GM19043 (cell line): ENCODE results near the gene OSBP2.

Source experiments
- ATAC-seq: cut with Tn5 transposase; IDR thresholded peaks from one replicate; pipeline ENCODE4 v1.9.1; 2021; ENCODE audit warnings: low read depth; ENCODE audit not compliant: unreplicated experiment

Gene OSBP2

DNA sequence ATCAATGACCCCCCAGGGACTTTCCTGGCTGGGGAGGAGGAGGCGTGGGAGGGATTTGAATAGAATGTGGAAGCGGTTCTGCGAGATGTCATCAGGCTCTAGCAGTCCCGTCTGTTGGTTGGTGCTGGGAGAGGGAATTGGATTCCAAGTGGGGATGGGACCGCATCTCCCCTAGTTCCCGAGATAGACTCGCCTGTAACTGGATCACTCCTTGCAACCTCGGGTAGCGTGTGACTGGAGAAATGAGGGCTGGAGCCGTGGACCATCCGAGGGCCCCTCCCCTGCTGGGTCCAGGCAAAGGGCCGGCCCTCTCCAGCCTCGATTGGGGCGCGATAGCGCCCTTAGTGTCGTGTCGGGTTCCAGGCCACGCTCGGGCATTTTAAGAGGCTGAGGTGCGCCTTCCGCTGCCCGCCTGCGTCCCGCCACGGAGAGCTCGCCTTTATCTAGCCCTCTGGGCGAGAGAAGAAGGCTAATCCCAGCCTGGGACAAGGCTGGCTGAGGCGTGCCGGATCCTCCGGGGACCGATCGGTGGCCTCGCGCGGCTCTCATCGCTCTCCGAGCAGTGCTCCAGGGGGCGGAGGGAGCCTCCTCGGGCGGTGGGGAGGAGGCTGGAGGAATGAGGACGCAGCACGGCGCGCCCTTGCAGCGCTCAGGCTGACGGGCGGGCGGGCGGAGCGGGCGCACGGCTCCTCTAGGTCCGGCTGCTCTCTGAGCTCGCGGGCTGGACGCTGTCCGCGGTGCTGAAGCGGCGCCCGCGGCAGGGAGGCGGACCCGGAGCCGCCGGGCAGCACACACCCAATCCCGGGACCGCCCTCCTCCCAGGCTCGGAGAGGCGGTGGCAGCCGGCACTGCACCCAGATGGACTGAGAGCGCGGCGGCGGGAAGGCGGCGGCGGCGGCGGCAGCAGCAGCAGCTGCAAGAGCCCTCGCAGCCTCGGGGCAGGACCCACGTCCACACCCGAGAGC, 107.8 kb downstream of the OSBP2 start:
- ATAC-seq = no peak

DNA sequence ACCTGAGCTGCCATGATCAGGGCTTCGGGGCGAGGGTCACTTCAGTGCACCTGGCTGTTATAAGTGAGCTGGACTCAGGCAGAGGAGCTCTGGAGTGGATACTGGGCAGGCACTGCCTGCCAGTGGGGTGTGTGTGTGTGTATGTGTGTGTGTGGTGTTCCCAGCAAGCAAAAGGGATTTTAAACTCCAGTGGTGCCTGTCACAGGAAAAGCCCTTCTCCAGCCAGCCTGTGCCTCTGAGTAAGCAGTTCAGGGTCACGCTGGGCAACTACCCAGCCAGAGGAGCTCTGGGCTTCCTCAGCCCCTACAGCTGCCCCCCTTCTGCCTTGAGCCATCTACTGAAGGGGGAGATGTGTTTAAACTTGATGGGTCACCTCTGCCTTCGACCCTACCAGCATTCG, 109.0 kb downstream of the OSBP2 start:
- no peak for ATAC-seq

DNA sequence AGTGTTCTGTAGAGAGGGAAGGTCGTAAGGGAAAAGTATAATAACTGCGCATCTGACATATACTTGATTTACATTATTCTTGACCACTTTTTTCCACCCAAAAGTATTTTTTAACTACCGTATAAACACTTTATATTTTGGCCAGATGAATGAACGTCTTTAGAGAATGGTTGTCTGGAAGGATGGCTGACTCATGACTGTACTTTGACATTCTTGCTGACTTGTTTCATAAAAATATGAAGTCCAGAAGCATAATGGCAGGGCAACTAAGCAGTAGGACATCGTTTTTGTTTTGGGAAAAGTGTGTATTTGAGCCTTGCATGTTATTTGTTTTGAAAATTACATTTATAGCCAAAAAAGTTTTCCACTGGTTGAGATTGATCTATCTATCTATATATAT, 110.0 kb downstream of the OSBP2 start:
- no peak for ATAC-seq

DNA sequence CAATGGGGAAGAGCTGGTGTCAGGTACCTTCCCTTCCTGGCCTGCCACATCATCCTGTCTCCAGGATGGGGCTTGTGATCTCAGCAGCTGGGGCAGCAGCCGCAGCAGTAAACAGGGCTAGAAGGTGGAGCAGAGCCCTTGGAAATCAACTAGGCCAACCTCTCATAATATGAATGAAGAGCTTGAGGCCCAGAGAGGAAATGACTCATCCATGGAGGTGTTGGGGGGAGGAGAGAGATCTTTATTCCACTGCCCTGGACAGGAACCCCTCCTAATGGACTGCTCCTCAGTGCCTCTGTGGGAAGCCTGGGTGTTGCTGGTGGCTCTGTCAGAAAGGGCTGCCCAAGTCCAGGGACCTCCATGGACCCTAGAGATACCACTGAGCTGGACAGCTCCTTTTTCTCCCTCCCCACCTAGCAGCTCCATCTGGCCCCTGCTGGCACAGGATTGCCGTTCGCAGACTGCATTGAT, 111.8 kb downstream of the OSBP2 start:
- ATAC-seq = no peak

DNA sequence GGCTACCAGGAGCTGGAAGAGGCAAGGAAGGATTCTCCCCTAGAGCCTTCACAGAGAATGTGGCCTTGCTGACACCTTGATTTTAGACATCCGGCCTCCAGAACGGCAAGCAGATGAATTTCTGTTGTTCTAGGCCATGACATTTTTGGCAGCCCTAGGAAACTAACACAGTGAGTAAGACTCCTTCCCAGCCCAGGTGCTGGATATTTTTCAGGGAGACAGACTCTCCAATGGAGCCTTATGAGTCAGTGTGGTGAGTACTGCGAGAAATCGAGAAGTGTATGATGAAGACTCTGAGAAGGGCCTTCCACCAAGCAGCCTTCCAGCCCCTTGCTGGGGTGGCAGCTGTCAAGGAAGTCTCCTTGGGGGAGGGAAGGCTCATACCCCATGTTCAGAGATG, 114.4 kb downstream of the OSBP2 start:
- ATAC-seq = no peak

DNA sequence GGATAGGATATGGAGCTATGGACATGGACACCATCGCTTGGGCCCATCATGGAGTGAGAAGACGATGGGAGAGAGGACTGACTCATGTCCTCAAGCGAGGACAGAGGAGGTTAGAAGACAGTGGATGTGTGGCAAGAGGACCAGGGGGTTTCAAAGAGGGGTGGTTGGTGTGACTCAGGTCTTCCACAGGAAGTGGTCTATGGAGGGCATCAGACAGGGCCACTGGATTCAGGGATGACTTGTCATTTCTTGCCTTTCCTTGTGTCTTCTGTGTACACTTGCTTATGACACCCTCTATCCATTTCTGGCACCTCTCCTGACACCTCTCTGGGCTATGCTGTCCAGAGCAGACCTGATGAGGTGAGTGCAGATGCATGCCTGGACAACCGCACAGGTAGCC, 115.4 kb downstream of the OSBP2 start:
- no peak for ATAC-seq

DNA sequence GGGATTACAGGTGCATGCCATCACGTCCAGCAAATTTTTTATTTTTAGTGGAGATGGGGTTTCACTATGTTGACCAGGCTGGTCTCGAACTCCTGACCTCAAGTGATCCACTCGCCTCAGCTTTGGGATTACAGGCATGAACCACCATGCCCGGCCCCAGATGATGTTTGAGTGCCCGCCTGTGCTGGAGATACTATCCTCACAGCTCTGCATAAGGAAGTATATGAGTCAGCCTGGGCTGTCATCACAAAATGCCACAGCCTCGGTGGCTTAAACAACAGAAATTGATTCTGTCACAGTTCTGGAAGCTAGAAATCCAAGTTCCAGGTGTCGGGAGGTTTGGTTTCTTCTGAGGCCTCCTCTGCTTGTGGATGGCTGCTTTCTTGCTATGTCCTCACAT, 119.3 kb downstream of the OSBP2 start:
- ATAC-seq = no peak

DNA sequence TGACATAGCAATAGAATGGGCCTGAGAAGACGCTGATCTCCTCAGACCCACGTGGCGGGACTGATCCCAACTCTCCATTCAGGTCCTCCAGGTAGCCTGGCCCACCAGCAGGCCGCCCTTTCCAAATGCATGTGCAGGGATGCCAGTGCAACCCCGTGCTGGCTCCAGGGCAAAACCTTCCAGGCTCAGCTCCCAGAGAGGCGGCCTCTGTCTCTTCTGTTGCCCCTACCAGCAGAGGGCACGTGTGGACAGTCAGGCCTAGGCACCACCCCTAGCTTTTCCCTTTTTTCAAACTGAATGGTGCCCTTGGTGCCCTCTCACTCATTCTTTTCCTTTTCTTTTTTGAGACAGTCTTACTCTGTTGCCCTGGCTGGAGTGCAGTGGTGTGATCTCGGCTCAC, 121.7 kb downstream of the OSBP2 start:
- ATAC-seq = no peak

DNA sequence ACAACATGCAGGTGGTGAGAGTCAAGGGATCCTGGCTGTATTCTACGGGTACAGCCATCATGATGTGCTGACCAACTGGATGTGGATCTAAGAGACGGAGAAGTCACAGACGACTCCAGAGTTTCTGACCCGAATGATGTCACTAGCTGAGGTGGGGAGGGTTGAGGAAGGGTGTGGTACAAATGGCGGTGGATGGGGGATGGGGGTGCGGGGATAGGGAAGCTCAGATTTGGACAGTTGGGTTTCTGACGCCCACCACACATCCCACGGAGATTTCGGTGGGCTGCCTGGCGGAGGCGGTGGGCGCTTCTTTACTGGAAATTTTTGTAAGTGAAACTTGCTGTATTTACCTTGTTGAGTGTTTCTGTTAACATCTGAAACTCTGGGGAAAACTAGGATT, 126.7 kb downstream of the OSBP2 start:
- ATAC-seq = no peak

DNA sequence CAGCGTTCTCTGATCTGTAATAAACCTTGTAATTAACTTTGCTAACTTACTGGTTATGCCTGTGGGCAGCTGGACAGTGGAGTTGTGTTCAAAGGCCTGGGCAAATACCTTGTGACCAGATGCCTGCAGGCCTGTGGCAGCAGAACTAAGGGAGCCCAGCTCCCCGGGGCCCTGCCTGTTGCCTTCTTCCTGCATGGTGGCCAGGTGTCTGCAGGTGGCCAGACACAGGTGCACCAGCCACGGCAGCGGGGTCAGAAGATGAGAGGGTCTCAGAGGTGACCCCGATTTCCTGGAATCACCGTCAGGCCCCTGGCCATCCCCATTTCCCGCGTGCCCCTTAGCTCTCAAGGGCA, 127.2 kb downstream of the OSBP2 start:
- ATAC-seq = no peak

DNA sequence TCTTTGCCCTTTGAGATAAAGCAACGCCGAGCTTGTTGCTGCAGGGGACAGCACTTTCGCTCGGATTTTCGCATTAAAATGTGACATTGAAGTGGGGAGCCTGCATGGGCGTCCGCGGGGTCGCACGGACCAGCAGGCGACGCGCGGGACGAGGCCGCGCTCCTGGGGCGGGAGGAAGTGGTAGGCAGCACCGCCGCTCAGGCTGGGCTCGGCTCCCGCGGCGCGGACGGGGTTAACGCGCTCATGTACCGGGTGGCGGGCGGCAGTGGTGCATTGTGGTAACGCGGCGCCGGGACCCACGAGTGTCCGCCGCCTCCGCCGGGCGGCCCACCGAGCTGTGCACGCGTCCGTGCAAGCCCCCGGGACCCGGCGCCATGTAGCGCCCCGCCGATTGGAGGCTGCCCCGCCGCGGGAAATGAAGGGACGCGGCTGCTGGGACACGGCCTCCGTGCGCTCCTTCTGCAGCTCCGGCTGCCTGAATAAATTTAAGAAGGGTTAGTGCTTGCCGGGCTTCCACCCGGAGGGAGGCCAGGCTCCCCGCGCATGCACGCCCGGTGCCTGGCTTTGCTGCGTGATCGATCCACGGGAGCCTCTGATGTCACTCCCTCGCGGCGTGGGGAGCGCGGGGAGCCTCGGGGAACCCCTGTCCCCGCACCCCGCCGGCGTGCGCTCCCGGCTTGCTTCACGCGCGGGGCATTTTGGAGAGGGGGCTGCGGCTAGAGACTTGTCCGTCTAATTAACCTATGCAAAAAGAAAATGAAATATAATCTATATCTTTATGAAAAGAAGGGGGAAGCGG, 127.7 kb downstream of the OSBP2 start:
- ATAC-seq = no peak

DNA sequence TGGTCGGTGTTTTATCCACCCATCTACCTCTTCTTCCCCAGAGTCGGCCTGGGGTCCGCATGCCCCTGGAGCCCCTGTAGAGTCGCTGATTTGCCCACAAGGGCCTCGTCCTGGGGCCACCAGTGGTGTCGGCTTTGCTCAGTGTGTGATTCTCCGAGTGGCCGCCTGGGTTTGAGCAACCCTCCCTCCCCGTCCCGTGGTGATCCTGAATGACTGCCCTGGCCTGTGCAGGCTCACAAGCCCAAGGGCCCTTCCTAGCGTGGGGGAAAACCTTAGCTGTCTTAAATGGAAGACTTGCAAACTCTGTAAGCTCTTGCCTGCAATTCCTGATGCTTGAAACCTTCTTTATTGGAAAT, 128.3 kb downstream of the OSBP2 start:
- ATAC-seq = no peak

DNA sequence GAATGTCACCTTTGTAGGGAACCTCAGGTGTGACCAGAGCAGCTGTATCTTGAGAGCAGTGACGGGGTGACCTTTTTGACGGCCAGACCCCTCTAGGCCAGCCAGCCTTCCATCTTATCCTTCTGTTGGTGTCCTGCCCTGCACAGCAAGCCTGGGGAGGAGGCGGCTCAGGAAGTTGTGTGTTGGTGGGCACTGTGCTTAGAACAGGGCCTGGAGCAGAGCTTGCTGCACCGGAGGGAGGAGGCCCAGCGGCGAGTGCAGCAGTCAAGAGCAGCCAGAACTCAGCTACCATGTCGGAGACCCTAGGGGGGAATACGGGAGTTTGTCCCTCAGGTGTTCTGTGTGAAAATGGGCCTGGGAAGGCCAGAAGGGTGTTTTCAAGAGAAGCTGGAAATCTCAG, 129.4 kb downstream of the OSBP2 start:
- no peak for ATAC-seq

DNA sequence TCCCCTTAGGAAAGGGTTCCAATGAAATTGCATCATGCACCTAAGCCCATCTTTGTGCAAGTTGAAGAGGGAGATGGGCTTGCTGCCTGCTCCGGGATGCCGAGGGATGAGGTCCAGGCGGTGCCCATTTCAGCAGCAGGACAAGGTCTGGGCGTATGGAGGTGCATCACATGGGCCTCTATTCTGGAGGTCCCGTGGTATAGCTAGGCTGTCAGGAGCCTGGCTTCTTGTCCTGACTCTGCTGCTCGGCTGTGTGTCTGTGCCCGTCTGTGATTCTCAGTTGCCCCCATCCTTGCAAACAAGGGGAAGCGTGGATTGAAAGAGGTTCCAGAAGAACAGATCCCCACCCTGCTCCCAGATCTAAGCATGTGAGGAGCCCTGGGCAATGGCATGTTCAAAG, 130.0 kb downstream of the OSBP2 start:
- ATAC-seq = no peak

DNA sequence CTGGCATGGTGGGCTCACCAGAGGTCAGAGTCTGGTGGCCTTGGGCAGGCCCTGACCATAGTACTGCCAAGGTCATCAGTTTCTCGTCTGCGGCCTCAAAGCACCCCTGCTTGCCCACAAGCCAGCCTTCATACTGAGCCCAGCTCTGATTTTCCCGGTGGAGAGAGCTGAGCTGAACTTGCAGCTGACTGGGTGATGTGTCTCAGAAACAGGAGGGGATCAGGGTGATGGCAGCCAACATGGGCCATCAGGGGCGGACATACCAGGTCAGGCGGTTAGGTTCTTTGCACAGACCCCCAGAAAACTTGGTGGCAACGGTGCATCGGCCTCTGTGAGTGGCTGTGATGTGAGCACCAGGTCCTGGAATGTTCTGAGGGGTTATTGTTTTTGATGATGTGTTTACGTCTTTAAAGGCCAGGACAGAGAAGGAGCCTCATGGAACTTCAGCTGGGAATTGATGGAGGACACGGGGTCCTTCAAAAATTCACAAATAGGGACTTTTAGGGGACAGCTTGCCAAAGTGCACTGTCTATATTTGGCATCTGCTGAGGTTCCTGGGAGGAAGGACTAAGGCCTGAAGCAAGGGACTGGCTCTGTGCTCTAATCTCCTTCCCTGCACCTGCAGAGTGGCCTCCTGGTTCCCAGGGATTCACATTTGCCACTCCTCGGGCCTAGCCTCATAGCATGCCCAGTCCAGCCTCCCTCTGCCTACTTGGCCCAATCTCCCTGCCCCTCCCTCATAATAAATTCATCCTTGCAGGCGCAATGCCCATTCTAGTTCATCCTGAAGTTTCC, 131.2 kb downstream of the OSBP2 start:
- ATAC-seq = no peak

DNA sequence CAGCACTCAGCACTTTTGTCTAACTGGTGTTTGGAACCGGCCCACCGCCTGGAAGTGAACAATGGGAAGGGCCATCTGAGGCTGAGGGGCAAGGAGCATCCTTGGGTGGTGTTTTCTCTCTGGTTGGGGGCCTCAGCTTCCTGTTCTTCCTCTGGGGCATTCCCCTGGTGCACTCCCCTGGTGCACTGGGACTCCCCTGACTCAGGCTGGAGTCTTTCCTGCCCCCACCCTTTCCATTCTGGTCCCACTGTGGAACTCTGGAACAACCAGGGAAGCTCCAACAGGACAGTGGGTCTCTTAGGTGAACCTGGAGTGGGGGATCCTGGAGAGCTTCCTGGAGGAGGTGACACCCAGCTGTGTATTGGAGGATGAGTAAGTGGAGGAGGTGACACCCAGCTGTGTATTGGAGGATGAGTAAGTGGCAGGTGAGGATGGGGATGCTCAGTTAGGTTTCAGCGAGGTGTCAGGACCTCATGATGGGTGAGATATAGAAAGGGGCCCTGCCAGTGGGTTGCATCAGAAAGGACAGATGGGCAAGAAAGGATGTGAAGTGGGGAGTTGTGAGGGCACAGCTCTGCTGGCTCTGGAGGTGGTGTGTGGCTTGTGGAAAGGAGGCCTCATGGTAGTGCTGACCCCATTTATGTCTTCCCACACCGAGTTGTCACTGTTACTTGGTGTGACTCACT, 132.1 kb downstream of the OSBP2 start:
- no peak for ATAC-seq

DNA sequence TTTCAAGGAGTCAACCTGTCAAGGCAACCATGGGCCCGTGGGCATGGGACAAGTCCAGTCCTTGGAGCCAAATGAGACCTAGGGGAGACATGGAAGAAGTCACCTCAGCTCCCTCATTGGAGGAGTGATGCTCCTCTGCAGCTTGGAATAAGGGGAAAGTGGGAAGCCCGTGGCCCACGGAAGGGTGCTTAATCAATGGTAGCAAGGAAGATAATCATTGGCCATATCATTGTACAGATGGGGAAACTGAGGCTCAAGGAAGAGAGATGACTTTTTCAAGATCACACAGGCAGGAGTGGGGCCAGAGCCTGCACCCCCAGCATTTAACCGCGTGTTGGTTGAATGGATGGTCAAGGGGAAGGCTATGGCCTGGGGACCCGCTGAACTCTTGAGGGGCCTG, 133.0 kb downstream of the OSBP2 start:
- ATAC-seq = no peak

DNA sequence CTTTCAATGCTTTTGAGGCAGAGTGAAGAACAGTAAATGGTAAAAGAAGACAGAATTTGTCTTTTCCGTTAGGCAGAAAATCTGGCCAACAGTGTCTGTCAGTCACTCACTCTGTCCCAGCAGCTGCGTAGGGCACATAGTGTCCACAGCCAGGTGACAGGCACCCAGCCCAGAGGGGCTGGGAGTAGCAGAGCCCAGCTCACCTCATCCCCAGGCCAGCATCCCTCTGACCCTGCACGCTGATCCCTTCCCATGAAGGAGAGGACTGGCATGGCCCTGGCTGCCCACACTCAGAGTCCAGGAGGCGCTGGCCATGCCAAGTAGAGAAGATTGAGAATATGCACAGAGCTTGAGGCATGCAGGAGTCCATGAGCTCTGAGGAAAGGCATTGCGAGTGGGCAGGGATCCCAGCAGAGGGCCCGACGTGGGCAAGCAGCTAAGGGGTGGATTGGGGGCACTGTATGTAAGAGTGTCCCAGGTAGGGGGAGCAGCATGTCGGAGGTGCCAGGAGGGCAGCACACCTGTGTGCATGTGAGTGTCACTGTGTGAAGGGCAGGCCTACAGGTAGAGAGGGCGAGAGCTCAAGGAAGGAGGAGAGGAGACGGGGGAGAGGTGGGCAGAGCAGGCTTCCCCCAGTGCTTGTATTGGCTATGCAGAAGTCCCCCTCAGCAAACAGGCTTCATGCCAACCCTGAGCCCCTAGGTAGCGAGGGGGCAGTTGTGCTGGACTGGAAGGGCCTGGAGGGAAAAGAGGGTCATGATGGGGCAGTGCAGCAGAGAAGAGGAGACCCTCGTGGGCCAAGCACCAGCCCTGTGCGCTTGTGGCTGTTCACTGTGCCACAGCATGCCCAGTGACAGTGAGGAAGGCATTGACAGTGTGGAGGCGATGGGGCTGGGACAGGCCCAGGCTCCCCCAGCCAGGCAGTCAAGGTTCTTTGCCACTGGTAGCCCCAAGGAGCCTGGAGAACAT, 133.8 kb downstream of the OSBP2 start:
- no peak for ATAC-seq

DNA sequence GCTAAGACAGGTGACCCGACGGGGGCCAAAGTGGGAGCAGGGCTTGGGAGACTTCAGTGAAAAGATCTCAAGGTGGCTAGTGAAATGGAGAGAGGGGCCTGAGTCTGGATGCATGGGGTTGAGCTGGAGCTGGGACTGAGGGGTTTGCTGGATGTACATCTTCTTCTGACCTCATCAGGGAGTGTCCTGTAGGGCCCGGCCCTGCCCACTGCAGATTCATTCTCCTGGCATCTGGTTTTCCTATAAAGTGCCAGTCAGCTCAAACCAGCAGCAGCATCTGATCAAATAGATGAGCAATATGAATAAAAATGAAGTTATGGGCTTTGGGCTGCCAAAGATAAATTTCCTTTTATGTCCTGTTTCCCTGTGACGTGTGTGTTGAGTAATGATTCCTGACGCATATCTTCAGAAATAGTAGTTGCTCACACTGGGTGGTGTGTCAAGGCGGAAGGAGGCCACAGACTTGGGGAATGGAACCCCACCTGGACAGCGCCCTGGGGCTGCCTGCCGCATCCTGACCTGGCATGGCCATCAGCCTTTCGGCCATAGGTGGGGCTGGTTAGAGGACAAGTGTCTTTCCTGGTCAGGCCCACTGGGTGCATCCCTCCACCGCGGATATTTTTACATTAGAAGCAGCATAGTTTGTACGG, 135.4 kb downstream of the OSBP2 start:
- ATAC-seq = no peak
